ENCODE measurements around the gene TAOK1. TPM values are rescaled to one million over a fixed set of nuclear protein-coding genes. Genes with fewer than 3 reads are reported as not detected.

Gene TAOK1
- total and polyA plus RNA-seq, 10 of the 15 experiments (the other 5 are each of a cell fraction or from before 2014, with no cell fraction given) = 2.0 to 27.1 (median 11.8) TPM

GRCh38 chr17:29533976-29534375 lies 143.8 kb downstream of the TAOK1 start:
- Histone ChIP-seq H3K4me3 (no peak overlapping the region), H3K27me3 (replicated peaks in 1 of 2; ENCODE audit: control insufficient read depth in 2 of 2, insufficient read depth in 2 of 2, low read length in 1 of 2) (no peaks in the 10 kb centered on the region), H3K36me3 (ENCODE audit: control insufficient read depth in 2 of 2, insufficient read depth in 2 of 2, low read length in 1 of 2) (peaks cover 0 to 3% of the 10 kb centered on the region in 2 experiments; a peak in 3 of 4 replicates), H3K79me2 (ENCODE audit: control insufficient read depth, insufficient read depth, low read length) (no peaks in the 10 kb centered on the region), H3K9me3 (replicated peaks; ENCODE audit: control insufficient read depth, insufficient read depth, low read length) (no peaks in the 10 kb centered on the region), H3K4me2 (ENCODE audit: control insufficient read depth, insufficient read depth) (no peak overlapping the region), H3K9ac (ENCODE audit: control insufficient read depth, insufficient read depth, low read length) (no peak overlapping the region), H3K4me1 (ENCODE audit: control insufficient read depth, insufficient read depth, low read length) (no peaks in the 10 kb centered on the region), H2AFZ (ENCODE audit: control insufficient read depth, low read depth, low read length) (no peak overlapping the region), H3K27ac (ENCODE audit: control insufficient read depth, insufficient read depth) (no peak overlapping the region), H4K20me1 (ENCODE audit: control insufficient read depth, insufficient read depth) (no peaks in the 10 kb centered on the region)
- TF ChIP-seq USF1 (IDR thresholded peaks at IDR 0.05; ENCODE audit: borderline replicate concordance, extremely low read length, insufficient read depth, low read depth, low read length) = no peak
- ChIA-PET CTCF (interaction anchor here (0.6 to 6.0 kb wide), 20 partner anchors 8 to 978 kb away, joined by 3 to 72 read pairs (median 3); no protein-coding TSS in a partner anchor), SMC1A (ENCODE audit: uncharacterized antibody, unreplicated experiment) (interaction anchor here (0.7 to 5.0 kb wide), 9 partner anchors 10 to 397 kb away, joined by 3 to 32 read pairs (median 3); partner anchors contain the start of gene SSH2), RAD21 (ENCODE audit: unreplicated experiment) (interaction anchor here (0.9 to 4.5 kb wide), 4 partner anchors 42 to 385 kb away, joined by 3 to 32 read pairs (median 4); no protein-coding TSS in a partner anchor), POLR2A (interaction anchor here (0.5 kb wide), 1 partner anchor 162 kb away, joined by 7 read pairs; no protein-coding TSS in a partner anchor)
- 87% methylated on average over 8 of the region's 8 CpGs for WGBS (ENCODE audit: insufficient coverage, insufficient replicate concordance, low lambda C conversion rate, missing lambda C conversion rate)
- in situ Hi-C loops (cut with MboI) = loop anchor here (10.0 kb wide), 1 partner anchor 159 kb away; no protein-coding TSS in a partner anchor
- FAIRE-seq (no peak), ATAC-seq (no peak), DNase-seq (ENCODE audit: low read depth, low spot score) (no peak)
- intact Hi-C loops (cut with micrococcal nuclease; ENCODE audit: unreplicated experiment) = loop anchor here (10.0 kb wide), 1 partner anchor 81 kb away; no protein-coding TSS in a partner anchor
- BruUV-seq (replicated peaks) = no TSS peak

GRCh38 chr17:29544066-29544465 lies 153.9 kb downstream of the TAOK1 start:
- SMC1A ChIA-PET (ENCODE audit: uncharacterized antibody, unreplicated experiment) = interaction anchor here (0.6 kb wide), 1 partner anchor 15 kb away, joined by 3 read pairs; no protein-coding TSS in a partner anchor
- FAIRE-seq = no peak

More at GRCh38 chr17:29544066-29544465, 153.9 kb downstream of the TAOK1 start:
- ChIA-PET CTCF (interaction anchor here (2.5 kb wide), 1 partner anchor 9 kb away, joined by 13 read pairs; no protein-coding TSS in a partner anchor), POLR2A (no interaction called here), RAD21 (ENCODE audit: unreplicated experiment) (no interaction called here)
- no peaks in the 10 kb centered on the region for H3K27me3 ChIP-seq (replicated peaks in 1 of 2; ENCODE audit: control insufficient read depth in 2 of 2, insufficient read depth in 2 of 2, low read length in 1 of 2)
- no peak overlapping the region for H3K4me2 ChIP-seq (ENCODE audit: control insufficient read depth, insufficient read depth)
- intact Hi-C loops (cut with micrococcal nuclease; ENCODE audit: unreplicated experiment) = no loop called here
- WGBS (ENCODE audit: insufficient coverage, insufficient replicate concordance, low lambda C conversion rate, missing lambda C conversion rate) = 89% methylated on average over 4 of the region's 4 CpGs
- in situ Hi-C loops (cut with MboI) = no loop called here
- no peak overlapping the region for H3K27ac ChIP-seq (ENCODE audit: control insufficient read depth, insufficient read depth)
- H4K20me1 ChIP-seq (ENCODE audit: control insufficient read depth, insufficient read depth) = no peaks in the 10 kb centered on the region
- no peak overlapping the region for H3K9ac ChIP-seq (ENCODE audit: control insufficient read depth, insufficient read depth, low read length)
- BruUV-seq (replicated peaks) = no TSS peak
- DNase-seq (ENCODE audit: low read depth, low spot score) (no peak), ATAC-seq (no peak)
- no peaks in the 10 kb centered on the region for H3K9me3 ChIP-seq (replicated peaks; ENCODE audit: control insufficient read depth, insufficient read depth, low read length)
- H2AFZ ChIP-seq (ENCODE audit: control insufficient read depth, low read depth, low read length) = no peak overlapping the region
- H3K79me2 ChIP-seq (ENCODE audit: control insufficient read depth, insufficient read depth, low read length) = no peaks in the 10 kb centered on the region
- peaks cover 5% of the 10 kb centered on the region; the same call in 1 of the 2 replicates for H3K4me1 ChIP-seq (ENCODE audit: control insufficient read depth, insufficient read depth, low read length)
- TF ChIP-seq CHD2 (IDR thresholded peaks at IDR 0.05; ENCODE audit: borderline replicate concordance, low read depth, low read length) = no peak
- no peak overlapping the region for H3K4me3 ChIP-seq
- peaks cover 4 to 17% of the 10 kb centered on the region in 2 experiments; a peak in 3 of 4 replicates for H3K36me3 ChIP-seq (ENCODE audit: control insufficient read depth in 2 of 2, insufficient read depth in 2 of 2, low read length in 1 of 2)

All from GM12878 (cell line).